Measurements from ENCODE around the gene C2orf72. TPM values are rescaled to one million over a fixed set of nuclear protein-coding genes. Genes with fewer than 3 reads are reported as not detected.

C2orf72 gene
- total RNA-seq, 2 donors from 2014 or later = 0.24 TPM; not detected in 1

GRCh38 chr2:231038483-231039293, 1.4 kb downstream of the C2orf72 start:
- intact Hi-C loops (cut with DNase I) = no loop called here
- no peak for DNase-seq (ENCODE audit: low spot score)

- intact Hi-C loops (cut with DNase I) = no loop called here
- no peak for DNase-seq (ENCODE audit: low spot score)
Measured at GRCh38 chr2:231039294-231039664, 2.0 kb downstream of the C2orf72 start.

DNA sequence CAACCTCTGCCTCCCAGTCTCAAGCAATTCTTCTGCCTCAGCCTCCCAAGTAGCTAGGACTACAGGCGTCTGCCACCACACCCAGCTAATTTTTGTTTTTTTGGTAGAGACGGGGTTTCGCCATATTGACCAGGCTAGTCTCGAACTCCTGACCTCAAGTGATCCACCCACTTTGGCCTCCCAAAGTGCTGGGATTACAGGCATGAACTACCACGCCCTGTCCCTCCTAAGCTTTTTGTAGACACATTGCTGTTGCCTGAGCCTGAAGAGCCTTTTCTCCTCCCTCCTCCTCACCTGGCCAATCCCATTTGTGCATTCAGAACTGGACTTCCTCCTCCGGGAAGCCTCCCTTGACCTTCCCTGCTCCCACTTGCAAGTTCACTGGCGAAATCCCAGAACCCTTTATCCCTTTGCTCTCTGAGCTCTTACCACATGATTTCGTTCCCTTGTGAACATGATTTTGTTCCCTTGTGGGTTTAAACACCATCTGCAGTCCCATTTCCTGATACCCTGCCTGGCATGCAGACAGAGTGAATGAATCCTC, 2.6 kb downstream of the C2orf72 start:
- intact Hi-C loops (cut with DNase I) = no loop called here
- no peak for DNase-seq (ENCODE audit: low spot score)

GRCh38 chr2:231041061-231041689, 3.9 kb downstream of the C2orf72 start:
- intact Hi-C loops (cut with DNase I) = no loop called here
- no peak for DNase-seq (ENCODE audit: low spot score)

- DNase-seq (ENCODE audit: low spot score) = no peak
- intact Hi-C loops (cut with DNase I) = no loop called here
Measured at GRCh38 chr2:231043796-231044195, 6.5 kb downstream of the C2orf72 start.

DNA sequence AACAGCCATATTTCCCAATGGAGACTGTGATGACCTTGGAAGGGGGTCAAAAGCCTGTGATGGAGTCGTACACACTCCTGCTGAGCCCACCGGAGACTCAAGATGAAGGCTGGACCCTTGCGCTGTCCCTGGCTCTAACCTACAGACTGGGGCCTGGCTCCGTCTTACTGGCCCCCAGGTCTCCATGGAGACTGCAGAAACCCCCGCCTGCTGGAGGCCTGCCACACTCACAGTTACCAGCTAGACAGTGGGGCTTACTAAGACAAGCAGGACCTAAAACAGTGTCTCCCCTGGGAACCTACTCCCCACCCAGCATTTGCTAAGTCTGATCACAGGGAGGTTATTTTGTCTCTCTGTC, 9.6 kb downstream of the C2orf72 start:
- DNase-seq (ENCODE audit: low spot score) = no peak
- intact Hi-C loops (cut with DNase I) = no loop called here

GRCh38 chr2:231047274-231047922, 10.1 kb downstream of the C2orf72 start:
- intact Hi-C loops (cut with DNase I) = no loop called here
- DNase-seq (ENCODE audit: low spot score) = no peak

- no peak for DNase-seq (ENCODE audit: low spot score)
- intact Hi-C loops (cut with DNase I) = no loop called here
Measured at GRCh38 chr2:231047923-231048915, 10.9 kb downstream of the C2orf72 start.

GRCh38 chr2:231049286-231050017, 12.1 kb downstream of the C2orf72 start:
- DNase-seq (ENCODE audit: low spot score) = no peak
- intact Hi-C loops (cut with DNase I) = no loop called here

DNA sequence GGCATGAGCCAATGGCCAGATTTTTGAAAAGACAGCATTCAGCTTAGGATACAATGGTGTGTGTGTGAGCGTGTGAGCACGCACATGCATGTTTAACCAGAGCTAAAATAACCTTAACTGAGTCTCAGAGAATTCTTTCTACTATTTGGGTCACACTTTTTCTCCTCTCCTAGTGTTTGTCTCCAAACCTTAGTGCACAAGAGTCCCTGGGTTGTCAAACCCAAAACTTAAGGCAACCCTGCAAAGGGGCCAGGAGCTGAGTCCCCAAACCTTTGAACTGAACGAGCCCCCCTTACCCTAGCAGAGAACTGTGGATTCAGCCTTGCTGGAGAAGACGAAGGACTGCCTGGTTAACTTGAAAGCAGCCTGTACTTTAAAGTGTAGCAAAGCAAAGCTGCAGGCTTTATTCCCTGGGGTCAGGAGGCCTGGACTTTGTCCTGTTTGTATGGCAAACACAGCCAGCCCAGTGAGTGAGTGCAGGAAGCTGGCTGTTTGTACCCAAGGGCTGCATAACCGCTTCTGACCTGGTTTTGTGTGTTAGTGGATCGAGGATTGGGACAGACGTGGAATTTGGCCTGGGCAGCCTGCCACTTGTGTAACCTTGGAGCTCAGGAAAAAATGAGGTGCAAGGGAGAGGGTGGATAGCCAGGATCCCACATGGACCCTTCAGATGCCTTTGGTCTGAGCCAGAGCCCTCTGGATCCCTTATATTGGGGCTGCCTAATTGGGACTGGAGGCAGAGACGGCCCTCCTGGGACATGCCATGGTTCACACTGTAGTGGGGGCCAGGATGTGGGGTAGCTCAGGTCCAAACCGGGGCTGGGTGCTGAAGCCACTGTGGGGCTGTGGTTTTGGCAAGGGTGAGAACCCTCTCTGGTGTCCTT, 12.9 kb downstream of the C2orf72 start:
- intact Hi-C loops (cut with DNase I) = no loop called here
- no peak for DNase-seq (ENCODE audit: low spot score)

DNA sequence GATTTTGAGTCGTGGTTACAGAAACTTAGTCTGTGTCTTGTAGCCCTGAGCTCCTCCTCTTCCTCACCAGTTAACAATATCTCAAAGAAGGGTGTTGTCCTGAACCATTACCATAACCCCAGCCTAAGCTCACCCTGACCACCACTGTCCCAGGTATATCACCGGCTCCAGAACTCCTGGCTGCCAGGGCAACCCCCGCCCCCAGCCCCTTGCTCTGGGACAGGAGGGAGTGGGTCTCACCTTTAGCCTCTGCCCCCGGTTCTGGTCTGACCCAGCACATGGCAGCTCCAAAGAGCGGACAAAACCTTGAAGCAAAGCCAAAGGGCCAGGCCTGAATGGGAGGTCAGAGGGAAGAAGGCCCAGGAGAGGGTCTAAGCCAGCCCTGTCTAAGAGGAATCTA, 13.8 kb downstream of the C2orf72 start:
- no peak for DNase-seq (ENCODE audit: low spot score)
- intact Hi-C loops (cut with DNase I) = no loop called here

GRCh38 chr2:231052494-231053451, 15.4 kb downstream of the C2orf72 start:
- peak; percentile 95 for DNase-seq (ENCODE audit: low spot score)
- intact Hi-C loops (cut with DNase I) = no loop called here

GRCh38 chr2:231053846-231054245, 16.5 kb downstream of the C2orf72 start:
- intact Hi-C loops (cut with DNase I) = no loop called here
- no peak for DNase-seq (ENCODE audit: low spot score)

DNA sequence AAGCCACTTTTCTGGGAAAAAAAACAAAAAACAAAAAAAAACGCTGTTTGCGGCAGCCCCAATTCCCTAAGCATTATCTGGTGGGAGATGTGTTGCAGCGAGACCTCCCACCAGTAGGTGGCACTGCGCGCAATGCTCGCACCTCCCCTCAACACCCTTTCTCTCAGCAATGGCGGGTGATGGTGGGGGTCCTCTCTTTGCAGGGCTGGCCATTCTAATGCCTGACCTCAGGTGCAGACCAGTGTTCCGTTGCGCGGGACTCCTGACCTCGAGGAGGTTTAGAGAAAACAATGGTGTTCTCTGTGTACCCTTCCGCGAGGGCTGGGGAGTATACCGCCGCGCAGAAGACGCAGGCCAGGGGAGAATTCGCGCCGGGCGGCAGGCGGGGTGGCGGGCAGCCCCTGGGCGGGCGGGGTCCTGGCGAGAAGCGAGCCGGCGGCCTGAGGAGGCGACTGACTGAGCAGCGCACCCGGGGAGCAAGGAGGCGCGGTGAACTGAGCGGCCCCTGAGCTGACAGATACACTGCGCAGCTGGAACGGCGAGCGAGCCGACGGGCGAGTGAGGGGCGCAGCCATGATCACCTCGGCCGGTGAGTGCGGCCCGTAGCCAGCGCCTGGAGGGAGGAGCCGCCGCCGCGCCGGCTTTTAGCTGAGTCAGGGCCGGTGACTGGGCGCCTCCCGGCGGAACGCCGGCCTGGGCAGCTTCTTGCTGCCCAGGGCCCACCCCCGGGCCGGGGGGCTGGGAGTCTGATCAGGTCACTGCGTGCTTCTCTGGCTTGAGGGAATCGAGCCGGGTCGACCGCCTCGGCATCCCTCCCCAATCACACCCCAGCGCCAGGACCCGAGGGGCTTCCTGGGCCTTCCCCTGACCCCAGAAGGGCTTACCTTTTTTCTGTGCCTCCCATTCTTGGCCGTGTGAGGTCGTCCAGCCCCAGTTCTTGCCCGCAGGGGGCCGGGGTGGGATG, 19.4 kb downstream of the C2orf72 start, which contains the start of gene PSMD1:
PSMD1 (plus strand) TSS at position 415 of the 964 bp plus-strand sequence; CDS start at position 574, 159 bp downstream.
- intact Hi-C loops (cut with DNase I) = no loop called here
- DNase-seq (ENCODE audit: low spot score) = peak; percentile 97

- intact Hi-C loops (cut with DNase I) = no loop called here
- DNase-seq (ENCODE audit: low spot score) = no peak
Measured at GRCh38 chr2:231057590-231057989, 20.3 kb downstream of the C2orf72 start.

All from posterior vena cava (tissue), 2 donors.